DND-41 (cell line): ENCODE measurements around the gene MELTF.

Source experiments
- ATAC-seq: fragments of 200-7000 bp; cut with Tn5 transposase; 3 replicates; pipeline ENCODE4 v1.9.1; 2021; ENCODE audit warnings: low read depth; ENCODE audit not compliant: insufficient read depth
- DNase-seq: peaks from one replicate; pipeline ENCODE4 v3.0.0-alpha.2; 2020
- H2AFZ ChIP-seq: 2 replicates; pipeline ENCODE4 v1.6.0; 2012; ENCODE audit warnings: low read depth, low read length
- H3K27ac ChIP-seq: 2 replicates; pipeline ENCODE4 v1.5.1; 2012; ENCODE audit warnings: low read length, inconsistent platforms
- H3K27me3 ChIP-seq: fragments of 200-600 bp; sonication (generic); 2 replicates; pipeline ENCODE4 v1.6.0; 2012; ENCODE audit warnings: low read length, mild to moderate bottlenecking, inconsistent platforms; ENCODE audit not compliant: insufficient read depth, poor library complexity
- H3K36me3 ChIP-seq: 2 replicates; pipeline ENCODE4 v1.5.1; 2012; ENCODE audit warnings: low read length, inconsistent platforms; ENCODE audit not compliant: insufficient read depth
- H3K4me1 ChIP-seq: 2 replicates; pipeline ENCODE4 v1.5.1; 2012; ENCODE audit warnings: mild to moderate bottlenecking, low read length; ENCODE audit not compliant: insufficient read depth
- H3K4me2 ChIP-seq: 2 replicates; pipeline ENCODE4 v1.6.0; 2012; ENCODE audit warnings: mild to moderate bottlenecking, moderate library complexity, low read length, inconsistent platforms; ENCODE audit not compliant: insufficient read depth
- H3K4me3 ChIP-seq, 2 experiments: fragments of 200-600 bp in 1 of 2; shearing (Covaris generic) in 1 of 2; 2 replicates each; pipeline ENCODE4 v1.5.1; 2012 to 2016; ENCODE audit warnings: inconsistent platforms in 2 of 2, low read length in 2 of 2, mild to moderate bottlenecking in 2 of 2, low read depth in 1 of 2, moderate library complexity in 1 of 2
- H3K79me2 ChIP-seq: 2 replicates; pipeline ENCODE4 v1.6.0; 2012; ENCODE audit warnings: low read length, inconsistent platforms; ENCODE audit not compliant: insufficient read depth
- H3K9ac ChIP-seq: 2 replicates; pipeline ENCODE4 v1.6.0; 2012; ENCODE audit warnings: low read depth, mild to moderate bottlenecking, inconsistent platforms, low read length, moderate library complexity
- H3K9me3 ChIP-seq: 2 replicates; pipeline ENCODE4 v1.5.1; 2012; ENCODE audit warnings: low read length, moderate library complexity, mild to moderate bottlenecking, inconsistent platforms; ENCODE audit not compliant: insufficient read depth, severe bottlenecking
- H4K20me1 ChIP-seq: 2 replicates; pipeline ENCODE4 v1.6.0; 2012; ENCODE audit warnings: low read length; ENCODE audit not compliant: insufficient read depth
- EZH2 ChIP-seq: IDR thresholded peaks from 3 replicates; pipeline ENCODE4 v1.6.1; 2012; ENCODE audit warnings: borderline replicate concordance, low read depth, mild to moderate bottlenecking, moderate library complexity, low read length, inconsistent platforms; ENCODE audit not compliant: severe bottlenecking
- TF ChIP-seq, protein P1 (sequence below): IDR thresholded peaks from 2 replicates; pipeline ENCODE4 v1.5.1; 2012; ENCODE audit warnings: borderline replicate concordance, low read length, moderate library complexity, mild to moderate bottlenecking; ENCODE audit not compliant: poor library complexity, severe bottlenecking; ENCODE audit errors: extremely low read depth

Gene MELTF

DNA sequence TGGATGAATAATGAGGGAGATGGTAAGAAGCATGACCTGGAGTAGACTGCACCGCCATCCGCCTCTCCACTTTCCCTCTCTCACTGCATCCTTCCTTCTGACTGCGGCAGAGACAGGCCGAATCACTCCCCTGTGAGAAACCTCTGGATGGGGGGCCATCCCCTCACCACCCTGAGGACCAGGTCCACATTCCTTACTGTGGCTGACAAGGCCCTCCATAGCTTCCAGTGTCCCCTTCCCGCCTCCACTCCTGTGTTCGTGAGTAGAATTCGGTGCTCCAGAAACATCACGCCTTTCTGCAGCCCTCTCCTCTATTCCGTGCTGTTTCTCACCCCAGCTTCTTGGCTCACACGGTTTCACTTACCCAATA is 63.8 kb downstream of the MELTF start:
- H4K20me1 ChIP-seq = peaks cover 5% of the 10 kb centered on the region; the same call in 1 of the 2 replicates
- H3K27ac ChIP-seq = no peak overlapping the region
- ATAC-seq (no peak), DNase-seq (no peak)
- H3K79me2 ChIP-seq = no peaks in the 10 kb centered on the region; the same call in 1 of the 2 replicates
- peaks cover 17% of the 10 kb centered on the region; the same call in 1 of the 2 replicates for H3K36me3 ChIP-seq
- no peak overlapping the region for H3K9ac ChIP-seq
- no peak overlapping the region for H2AFZ ChIP-seq
- TF ChIP-seq EZH2 = no peak
- TF ChIP-seq, protein P1, sequence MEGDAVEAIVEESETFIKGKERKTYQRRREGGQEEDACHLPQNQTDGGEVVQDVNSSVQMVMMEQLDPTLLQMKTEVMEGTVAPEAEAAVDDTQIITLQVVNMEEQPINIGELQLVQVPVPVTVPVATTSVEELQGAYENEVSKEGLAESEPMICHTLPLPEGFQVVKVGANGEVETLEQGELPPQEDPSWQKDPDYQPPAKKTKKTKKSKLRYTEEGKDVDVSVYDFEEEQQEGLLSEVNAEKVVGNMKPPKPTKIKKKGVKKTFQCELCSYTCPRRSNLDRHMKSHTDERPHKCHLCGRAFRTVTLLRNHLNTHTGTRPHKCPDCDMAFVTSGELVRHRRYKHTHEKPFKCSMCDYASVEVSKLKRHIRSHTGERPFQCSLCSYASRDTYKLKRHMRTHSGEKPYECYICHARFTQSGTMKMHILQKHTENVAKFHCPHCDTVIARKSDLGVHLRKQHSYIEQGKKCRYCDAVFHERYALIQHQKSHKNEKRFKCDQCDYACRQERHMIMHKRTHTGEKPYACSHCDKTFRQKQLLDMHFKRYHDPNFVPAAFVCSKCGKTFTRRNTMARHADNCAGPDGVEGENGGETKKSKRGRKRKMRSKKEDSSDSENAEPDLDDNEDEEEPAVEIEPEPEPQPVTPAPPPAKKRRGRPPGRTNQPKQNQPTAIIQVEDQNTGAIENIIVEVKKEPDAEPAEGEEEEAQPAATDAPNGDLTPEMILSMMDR = no peak
- H3K4me2 ChIP-seq = no peak overlapping the region
- peaks cover 27% of the 10 kb centered on the region for H3K4me1 ChIP-seq
- no peaks in the 10 kb centered on the region for H3K27me3 ChIP-seq
- no peak overlapping the region for H3K4me3 ChIP-seq
- no peaks in the 10 kb centered on the region for H3K9me3 ChIP-seq

DNA sequence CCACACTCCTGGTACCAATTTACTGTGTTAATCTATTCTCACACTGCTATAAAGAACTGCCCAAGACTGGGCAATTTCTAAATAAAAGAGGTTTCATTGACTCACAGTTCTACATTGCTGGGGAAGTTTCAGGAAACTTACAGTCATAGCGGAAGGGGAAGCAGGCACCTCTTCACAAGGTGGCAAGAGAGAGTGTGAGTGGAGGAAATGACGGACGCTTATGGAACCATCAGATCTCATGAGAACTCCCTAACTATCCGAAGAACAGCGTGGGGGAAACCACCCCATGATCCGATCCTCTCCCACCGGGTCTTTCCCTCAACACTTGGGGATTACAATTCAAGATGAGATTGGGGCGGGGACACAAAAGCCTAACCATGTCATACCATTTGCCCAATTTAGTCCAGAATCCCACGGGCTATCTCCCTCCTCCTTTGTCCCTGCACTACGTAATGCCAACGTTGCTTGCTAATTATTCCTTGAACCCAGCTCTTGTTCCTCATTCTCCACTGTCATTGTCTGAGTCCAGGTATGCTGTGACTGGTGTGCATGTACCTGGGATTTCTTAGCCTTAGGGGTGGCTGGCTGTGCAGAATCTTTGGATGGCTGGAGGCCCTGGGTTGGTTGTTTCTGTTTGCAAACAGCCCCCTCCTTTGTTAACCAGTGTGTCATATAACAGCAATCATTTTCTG is 64.4 kb downstream of the MELTF start:
- Histone ChIP-seq H3K79me2 (no peaks in the 10 kb centered on the region; the same call in 1 of the 2 replicates), H3K27me3 (no peaks in the 10 kb centered on the region), H3K9ac (no peak overlapping the region), H3K36me3 (peaks cover 17% of the 10 kb centered on the region; the same call in 1 of the 2 replicates), H3K9me3 (no peaks in the 10 kb centered on the region), H3K4me2 (no peak overlapping the region), H3K4me3 (no peak overlapping the region), H4K20me1 (peaks cover 5% of the 10 kb centered on the region; the same call in 1 of the 2 replicates), H3K4me1 (peaks cover 23% of the 10 kb centered on the region), H2AFZ (no peak overlapping the region), H3K27ac (no peak overlapping the region)
- DNase-seq = no peak
- ATAC-seq = no peak
- TF ChIP-seq, protein P1 = no peak
- no peak for TF ChIP-seq EZH2

DNA sequence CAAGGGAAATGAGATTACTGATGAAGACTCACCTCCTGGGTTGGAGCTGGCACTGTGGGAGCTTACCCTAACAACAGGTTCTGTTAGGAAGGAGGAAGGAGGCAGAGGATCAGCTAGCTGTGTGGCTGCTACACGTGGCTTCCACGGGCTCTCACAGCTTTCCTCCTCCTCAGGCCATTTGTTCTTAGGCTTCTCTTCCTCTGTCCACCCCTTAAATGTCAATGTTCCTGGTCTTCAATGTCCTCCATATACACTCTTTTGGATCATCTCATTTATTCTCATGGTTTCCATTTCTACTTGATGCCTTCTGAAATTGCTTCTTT is 66.0 kb downstream of the MELTF start:
- no peaks in the 10 kb centered on the region for H3K27me3 ChIP-seq
- H3K9me3 ChIP-seq = no peaks in the 10 kb centered on the region
- peaks cover 17% of the 10 kb centered on the region; the same call in 1 of the 2 replicates for H3K36me3 ChIP-seq
- H3K4me1 ChIP-seq = peaks cover 13% of the 10 kb centered on the region
- ATAC-seq = 0 out of 3 replicates have a peak, but pooled peaks have one; percentile 27
- no peak overlapping the region for H3K4me2 ChIP-seq
- no peak overlapping the region for H3K27ac ChIP-seq
- H3K4me3 ChIP-seq = no peak overlapping the region
- H3K9ac ChIP-seq = no peak overlapping the region
- DNase-seq = no peak
- no peak for TF ChIP-seq EZH2
- TF ChIP-seq, protein P1 = no peak
- no peaks in the 10 kb centered on the region; the same call in 1 of the 2 replicates for H3K79me2 ChIP-seq
- H2AFZ ChIP-seq = no peak overlapping the region
- peaks cover 5% of the 10 kb centered on the region; the same call in 1 of the 2 replicates for H4K20me1 ChIP-seq
